D721Med (cell line): ENCODE results near the gene PRDM11.

ENCODE experiments used
- DNase-seq: peaks from one replicate; pipeline ENCODE4 v3.0.0; 2011; ENCODE audit warnings: low spot score; ENCODE audit not compliant: insufficient read length
- FAIRE-seq: peaks from 2 replicates; lab custom pipeline; 2011; peaks lifted over from hg19 to GRCh38; lab: Jason Lieb, UNC
- CTCF ChIP-seq: IDR thresholded peaks from 2 replicates; pipeline ENCODE4 v1.5.1; 2012; ENCODE audit warnings: mild to moderate bottlenecking, control low read depth; ENCODE audit not compliant: insufficient read depth; ENCODE audit errors: missing control alignments

Gene PRDM11

GRCh38 chr11:45252134-45252856, 105.9 kb downstream of the PRDM11 start:
- no peak for FAIRE-seq
- peak; percentile 57 for DNase-seq
- peak; percentile 70 for TF ChIP-seq CTCF

GRCh38 chr11:45252877-45253276, 106.4 kb downstream of the PRDM11 start:
- FAIRE-seq (no peak), DNase-seq (no peak)
- TF ChIP-seq CTCF = no peak

GRCh38 chr11:45253640-45254039, 107.2 kb downstream of the PRDM11 start:
- DNase-seq (no peak), FAIRE-seq (no peak)
- no peak for TF ChIP-seq CTCF

- no peak for TF ChIP-seq CTCF
- DNase-seq (no peak), FAIRE-seq (no peak)
Observed at GRCh38 chr11:45254070-45254469, 107.6 kb downstream of the PRDM11 start.

GRCh38 chr11:45258982-45259530, 112.6 kb downstream of the PRDM11 start:
- TF ChIP-seq CTCF = no peak
- FAIRE-seq (no peak), DNase-seq (no peak)

- FAIRE-seq (no peak), DNase-seq (no peak)
- no peak for TF ChIP-seq CTCF
Observed at GRCh38 chr11:45259592-45259991, 113.2 kb downstream of the PRDM11 start.

- no peak for FAIRE-seq
- no peak for TF ChIP-seq CTCF
- no peak for DNase-seq
Observed at GRCh38 chr11:45260071-45260470, 113.6 kb downstream of the PRDM11 start.
